Measurements from ENCODE around the gene TNPO2. TPM values are rescaled to one million over a fixed set of nuclear protein-coding genes. Genes with fewer than 3 reads are reported as not detected.

Gene TNPO2
- total and polyA plus RNA-seq, 2 of the 13 experiments (the other 11 are each of a cell fraction or from before 2014, with no cell fraction given): 31.7 to 61.0 TPM

GRCh38 chr19:12767666-12768065, 43.9 kb upstream of the TNPO2 start (continued):
- TF ChIP-seq REST (IDR thresholded peaks at IDR 0.05; ENCODE audit: borderline replicate concordance in 1 of 2, low read depth in 1 of 2, low read length in 2 of 2): no peak

GRCh38 chr19:12767150-12767549, 43.4 kb upstream of the TNPO2 start:
- H3K27ac ChIP-seq (ENCODE audit: extremely low read length, insufficient read depth, low read length): no peak overlapping the region
- no peak overlapping the region for H3K4me3 ChIP-seq (replicated peaks in 1 of 3; ENCODE audit: insufficient read depth in 1 of 3, low read depth in 2 of 3, low read length in 3 of 3)
- 97% methylated on average over 11 of the region's 11 CpGs for WGBS (ENCODE audit: low lambda C conversion rate)
- intact Hi-C loops (cut with micrococcal nuclease; ENCODE audit: unreplicated experiment): loop anchor here (2.0 kb wide), 1 partner anchor 82 kb away; no protein-coding TSS in a partner anchor
- CTCF ChIA-PET (ENCODE audit: low intra/inter-chr PET ratio, low total read pairs): no interaction called here
- POLR2A ChIA-PET: interaction anchor here (1.5 to 2.4 kb wide), 2 partner anchors 8 to 25 kb away, joined by 13 to 31 read pairs; partner anchors contain the start of genes HOOK2 and JUNB
- no peaks in the 10 kb centered on the region for H3K79me2 ChIP-seq (ENCODE audit: insufficient read depth, low read length)
- H3K36me3 ChIP-seq (replicated peaks in 1 of 2; ENCODE audit: control insufficient read depth in 1 of 2, insufficient read depth in 2 of 2, low read length in 2 of 2): 0 out of 5 replicates have a peak, but pooled peaks cover 0 to 1% of the 10 kb centered on the region in 2 experiments
- BruUV-seq (replicated peaks): no TSS peak
- no peaks in the 10 kb centered on the region for H3K9me3 ChIP-seq (ENCODE audit: low read length)
- no peak for DNase-seq (ENCODE audit: low spot score)
- in situ Hi-C loops (cut with HindIII; ENCODE audit: extremely low pct_ligation_motif_present, low pct_unique_long_range_greater_than_20kb): loop anchor here (5.0 kb wide), 1 partner anchor 35 kb away; the partner anchor contains the start of genes PRDX2 and THSD8
- no peaks in the 10 kb centered on the region for H3K27me3 ChIP-seq (ENCODE audit: control insufficient read depth in 1 of 2, insufficient read depth in 2 of 2, low read length in 2 of 2)
- H4K20me1 ChIP-seq (ENCODE audit: insufficient read depth, low read length): no peaks in the 10 kb centered on the region
- H3K9ac ChIP-seq (ENCODE audit: insufficient read depth, low read depth, low read length): no peak overlapping the region
- no peak for ATAC-seq
- H2AFZ ChIP-seq (ENCODE audit: low read length): no peak overlapping the region
- H3K4me2 ChIP-seq (ENCODE audit: low read depth, low read length): no peak overlapping the region
- FAIRE-seq: no peak
- 0 out of 2 replicates have a peak, but pooled peaks cover 4% of the 10 kb centered on the region for H3K4me1 ChIP-seq (ENCODE audit: insufficient read depth, low read length)
- TF ChIP-seq CERS6 (CRISPR knock-in tag; IDR thresholded peaks at IDR 0.05) (no peak), SALL1 (CRISPR knock-in tag; IDR thresholded peaks at IDR 0.05) (no peak), ATF7-NPFF (CRISPR knock-in tag; IDR thresholded peaks at IDR 0.05; ENCODE audit: low read depth) (no peak), DZIP1 (CRISPR knock-in tag; IDR thresholded peaks at IDR 0.05) (no peak)
